ENCODE results near the gene ZMYM1. TPM values are rescaled to one million over a fixed set of nuclear protein-coding genes. Genes with fewer than 3 reads are reported as not detected.

ZMYM1 gene
- total and polyA plus RNA-seq, 2 experiments from 2014 or later: 37.4 to 51.0 TPM

- Mint-ChIP-seq H3K9me3 (peaks cover 22% of the 10 kb centered on the region; the same call in 2 of the 3 replicates), H3K4me1 (no peaks in the 10 kb centered on the region), H3K36me3 (ENCODE audit: low read depth) (peaks cover 10% of the 10 kb centered on the region; the same call in 2 of the 3 replicates), H3K27ac (no peak overlapping the region), H3K27me3 (ENCODE audit: insufficient read depth, low read depth, poor library complexity) (peaks cover 2% of the 10 kb centered on the region), H3K4me3 (no peak overlapping the region)
- Histone ChIP-seq H3K27me3 (ENCODE audit: insufficient read depth) (no peaks in the 10 kb centered on the region), H3K4me2 (no peak overlapping the region), H3F3A (replicated peaks; ENCODE audit: low read depth) (no peaks in the 10 kb centered on the region), H3K9me2 (ENCODE audit: insufficient read depth) (0 out of 2 replicates have a peak, but pooled peaks cover 2% of the 10 kb centered on the region), H3K4me1 (ENCODE audit: insufficient read depth) (no peaks in the 10 kb centered on the region), H3K4me3 (no peak overlapping the region), H3K36me3 (ENCODE audit: insufficient read depth) (no peaks in the 10 kb centered on the region; the same call in 1 of the 2 replicates), H4K20me1 (replicated peaks; ENCODE audit: insufficient read depth) (no peaks in the 10 kb centered on the region), H3K79me2 (replicated peaks; ENCODE audit: insufficient read depth) (no peaks in the 10 kb centered on the region), H2AFZ (no peak overlapping the region), H3K27ac (ENCODE audit: low read depth) (no peak overlapping the region)
- DNase-seq (ENCODE audit: low spot score) (no peak), ATAC-seq (no peak)
- TF ChIP-seq, protein P1, sequence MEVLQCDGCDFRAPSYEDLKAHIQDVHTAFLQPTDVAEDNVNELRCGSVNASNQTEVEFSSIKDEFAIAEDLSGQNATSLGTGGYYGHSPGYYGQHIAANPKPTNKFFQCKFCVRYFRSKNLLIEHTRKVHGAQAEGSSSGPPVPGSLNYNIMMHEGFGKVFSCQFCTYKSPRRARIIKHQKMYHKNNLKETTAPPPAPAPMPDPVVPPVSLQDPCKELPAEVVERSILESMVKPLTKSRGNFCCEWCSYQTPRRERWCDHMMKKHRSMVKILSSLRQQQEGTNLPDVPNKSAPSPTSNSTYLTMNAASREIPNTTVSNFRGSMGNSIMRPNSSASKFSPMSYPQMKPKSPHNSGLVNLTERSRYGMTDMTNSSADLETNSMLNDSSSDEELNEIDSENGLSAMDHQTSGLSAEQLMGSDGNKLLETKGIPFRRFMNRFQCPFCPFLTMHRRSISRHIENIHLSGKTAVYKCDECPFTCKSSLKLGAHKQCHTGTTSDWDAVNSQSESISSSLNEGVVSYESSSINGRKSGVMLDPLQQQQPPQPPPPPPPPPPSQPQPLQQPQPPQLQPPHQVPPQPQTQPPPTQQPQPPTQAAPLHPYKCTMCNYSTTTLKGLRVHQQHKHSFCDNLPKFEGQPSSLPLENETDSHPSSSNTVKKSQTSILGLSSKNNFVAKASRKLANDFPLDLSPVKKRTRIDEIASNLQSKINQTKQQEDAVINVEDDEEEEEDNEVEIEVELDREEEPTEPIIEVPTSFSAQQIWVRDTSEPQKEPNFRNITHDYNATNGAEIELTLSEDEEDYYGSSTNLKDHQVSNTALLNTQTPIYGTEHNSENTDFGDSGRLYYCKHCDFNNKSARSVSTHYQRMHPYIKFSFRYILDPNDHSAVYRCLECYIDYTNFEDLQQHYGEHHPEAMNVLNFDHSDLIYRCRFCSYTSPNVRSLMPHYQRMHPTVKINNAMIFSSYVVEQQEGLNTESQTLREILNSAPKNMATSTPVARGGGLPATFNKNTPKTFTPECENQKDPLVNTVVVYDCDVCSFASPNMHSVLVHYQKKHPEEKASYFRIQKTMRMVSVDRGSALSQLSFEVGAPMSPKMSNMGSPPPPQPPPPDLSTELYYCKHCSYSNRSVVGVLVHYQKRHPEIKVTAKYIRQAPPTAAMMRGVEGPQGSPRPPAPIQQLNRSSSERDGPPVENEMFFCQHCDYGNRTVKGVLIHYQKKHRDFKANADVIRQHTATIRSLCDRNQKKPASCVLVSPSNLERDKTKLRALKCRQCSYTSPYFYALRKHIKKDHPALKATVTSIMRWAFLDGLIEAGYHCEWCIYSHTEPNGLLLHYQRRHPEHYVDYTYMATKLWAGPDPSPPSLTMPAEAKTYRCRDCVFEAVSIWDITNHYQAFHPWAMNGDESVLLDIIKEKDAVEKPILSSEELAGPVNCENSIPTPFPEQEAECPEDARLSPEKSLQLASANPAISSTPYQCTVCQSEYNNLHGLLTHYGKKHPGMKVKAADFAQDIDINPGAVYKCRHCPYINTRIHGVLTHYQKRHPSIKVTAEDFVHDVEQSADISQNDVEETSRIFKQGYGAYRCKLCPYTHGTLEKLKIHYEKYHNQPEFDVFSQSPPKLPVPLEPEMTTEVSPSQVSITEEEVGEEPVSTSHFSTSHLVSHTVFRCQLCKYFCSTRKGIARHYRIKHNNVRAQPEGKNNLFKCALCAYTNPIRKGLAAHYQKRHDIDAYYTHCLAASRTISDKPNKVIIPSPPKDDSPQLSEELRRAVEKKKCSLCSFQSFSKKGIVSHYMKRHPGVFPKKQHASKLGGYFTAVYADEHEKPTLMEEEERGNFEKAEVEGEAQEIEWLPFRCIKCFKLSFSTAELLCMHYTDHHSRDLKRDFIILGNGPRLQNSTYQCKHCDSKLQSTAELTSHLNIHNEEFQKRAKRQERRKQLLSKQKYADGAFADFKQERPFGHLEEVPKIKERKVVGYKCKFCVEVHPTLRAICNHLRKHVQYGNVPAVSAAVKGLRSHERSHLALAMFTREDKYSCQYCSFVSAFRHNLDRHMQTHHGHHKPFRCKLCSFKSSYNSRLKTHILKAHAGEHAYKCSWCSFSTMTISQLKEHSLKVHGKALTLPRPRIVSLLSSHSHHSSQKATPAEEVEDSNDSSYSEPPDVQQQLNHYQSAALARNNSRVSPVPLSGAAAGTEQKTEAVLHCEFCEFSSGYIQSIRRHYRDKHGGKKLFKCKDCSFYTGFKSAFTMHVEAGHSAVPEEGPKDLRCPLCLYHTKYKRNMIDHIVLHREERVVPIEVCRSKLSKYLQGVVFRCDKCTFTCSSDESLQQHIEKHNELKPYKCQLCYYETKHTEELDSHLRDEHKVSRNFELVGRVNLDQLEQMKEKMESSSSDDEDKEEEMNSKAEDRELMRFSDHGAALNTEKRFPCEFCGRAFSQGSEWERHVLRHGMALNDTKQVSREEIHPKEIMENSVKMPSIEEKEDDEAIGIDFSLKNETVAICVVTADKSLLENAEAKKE (CRISPR knock-in tag; IDR thresholded peaks at IDR 0.05): no peak
- TF ChIP-seq EZH2phosphoT487 (IDR thresholded peaks at IDR 0.05; ENCODE audit: unreplicated experiment) (no peak), NANOG (IDR thresholded peaks at IDR 0.05; ENCODE audit: borderline replicate concordance) (no peak), STAT1 (IDR thresholded peaks at IDR 0.05; ENCODE audit: unreplicated experiment) (no peak), EZH2 (IDR thresholded peaks at IDR 0.05; ENCODE audit: low read depth, unreplicated experiment) (no peak), CTCF (conservative IDR thresholded peaks at IDR 0.05; ENCODE audit: low read depth in 2 of 2) (no peak), ZNF114 (CRISPR knock-in tag; IDR thresholded peaks at IDR 0.05) (no peak), JUNB (IDR thresholded peaks at IDR 0.05; ENCODE audit: unreplicated experiment) (no peak), ZNF331 (CRISPR knock-in tag; IDR thresholded peaks at IDR 0.05; ENCODE audit: low read depth) (no peak), CREB1 (CRISPR knock-in tag; IDR thresholded peaks at IDR 0.05; ENCODE audit: low read depth) (no peak), POLR2AphosphoS5 (IDR thresholded peaks at IDR 0.05; ENCODE audit: low read depth) (no peak), REST (IDR thresholded peaks at IDR 0.05; ENCODE audit: unreplicated experiment) (no peak)
- TF ChIP-seq, protein P2, sequence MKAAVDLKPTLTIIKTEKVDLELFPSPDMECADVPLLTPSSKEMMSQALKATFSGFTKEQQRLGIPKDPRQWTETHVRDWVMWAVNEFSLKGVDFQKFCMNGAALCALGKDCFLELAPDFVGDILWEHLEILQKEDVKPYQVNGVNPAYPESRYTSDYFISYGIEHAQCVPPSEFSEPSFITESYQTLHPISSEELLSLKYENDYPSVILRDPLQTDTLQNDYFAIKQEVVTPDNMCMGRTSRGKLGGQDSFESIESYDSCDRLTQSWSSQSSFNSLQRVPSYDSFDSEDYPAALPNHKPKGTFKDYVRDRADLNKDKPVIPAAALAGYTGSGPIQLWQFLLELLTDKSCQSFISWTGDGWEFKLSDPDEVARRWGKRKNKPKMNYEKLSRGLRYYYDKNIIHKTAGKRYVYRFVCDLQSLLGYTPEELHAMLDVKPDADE (IDR thresholded peaks at IDR 0.05): no peak
Measured at GRCh38 chr1:35036621-35037020, 42.6 kb upstream of the ZMYM1 start.
